GM12878 (cell line): ENCODE data around the gene ZSWIM7. TPM values are rescaled to one million over a fixed set of nuclear protein-coding genes. Genes with fewer than 3 reads are reported as not detected.

Experiments
- ATAC-seq: fragments of 200-7000 bp; cut with Tn5 transposase; 3 replicates; pipeline ENCODE4 v1.9.1; 2020; ENCODE audit warnings: mild to moderate bottlenecking, moderate library complexity
- BruUV-seq: library from RNA; stranded (reverse); fragments of 400-500 nt; replicated peaks from 2 replicates; lab custom pipeline; 2021; lab: Mats Ljungman, UMichigan
- CTCF ChIA-PET: fragments of 300-600 bp; sonication (Branson Sonifier 250); formaldehyde crosslinking; extraction: SDS; loops from one replicate; lab custom pipeline; 2021; ENCODE audit warnings: inconsistent platforms; lab: Yijun Ruan, JAX
- POLR2A ChIA-PET: fragments of 350-600 bp; formaldehyde crosslinking; extraction: SDS; loops from one replicate; lab custom pipeline; 2021; ENCODE audit warnings: inconsistent platforms; lab: Charles Lee
- RAD21 ChIA-PET: fragments of 300-600 bp; sonication (Branson Sonifier 250); formaldehyde crosslinking; loops from one replicate; lab custom pipeline; 2023; ENCODE audit warnings: antibody characterized with exemption; ENCODE audit not compliant: unreplicated experiment; lab: Charles Lee
- SMC1A ChIA-PET: fragments of 300-600 bp; sonication (Branson Sonifier 250); formaldehyde crosslinking; loops from one replicate; lab custom pipeline; 2023; ENCODE audit not compliant: unreplicated experiment, uncharacterized antibody; lab: Charles Lee
- DNase-seq: peaks from one replicate; pipeline ENCODE4 v3.0.0-alpha.2; 2011; ENCODE audit warnings: low read depth, low spot score
- FAIRE-seq: peaks from 3 replicates; lab custom pipeline; 2011; peaks lifted over from hg19 to GRCh38; lab: Jason Lieb, UNC
- H2AFZ ChIP-seq: 2 replicates; pipeline ENCODE4 v1.6.0; 2011; ENCODE audit warnings: low read depth, low read length, control low read depth; ENCODE audit not compliant: control insufficient read depth
- H3K27ac ChIP-seq: 2 replicates; pipeline ENCODE4 v1.5.1; 2011; ENCODE audit warnings: control low read depth; ENCODE audit not compliant: control insufficient read depth, insufficient read depth
- H3K27me3 ChIP-seq, 2 experiments: replicated peaks in 1 of 2; 2 replicates each; pipeline versions ENCODE4 v1.6.0 to v1.6.1; 2011; ENCODE audit warnings: low read length in 1 of 2; ENCODE audit not compliant: control insufficient read depth in 2 of 2, insufficient read depth in 2 of 2
- H3K36me3 ChIP-seq, 2 experiments: 2 replicates each; pipeline ENCODE4 v1.5.1; 2011; ENCODE audit warnings: low read length in 1 of 2; ENCODE audit not compliant: control insufficient read depth in 2 of 2, insufficient read depth in 2 of 2
- H3K4me1 ChIP-seq: 2 replicates; pipeline ENCODE4 v1.6.1; 2011; ENCODE audit warnings: mild to moderate bottlenecking, low read length, moderate library complexity, mixed read lengths; ENCODE audit not compliant: control insufficient read depth, insufficient read depth
- H3K4me2 ChIP-seq: 2 replicates; pipeline ENCODE4 v1.6.0; 2011; ENCODE audit warnings: control low read depth; ENCODE audit not compliant: control insufficient read depth, insufficient read depth
- H3K4me3 ChIP-seq: fragments of 200-600 bp; sonication (generic); 2 replicates; pipeline ENCODE4 v1.5.1; 2016
- H3K79me2 ChIP-seq: 2 replicates; pipeline ENCODE4 v1.6.0; 2011; ENCODE audit warnings: low read length; ENCODE audit not compliant: control insufficient read depth, insufficient read depth
- H3K9ac ChIP-seq: 2 replicates; pipeline ENCODE4 v1.8.0; 2011; ENCODE audit warnings: low read length, control low read depth, mixed read lengths; ENCODE audit not compliant: control insufficient read depth, insufficient read depth
- H3K9me3 ChIP-seq: replicated peaks from 3 replicates; pipeline ENCODE4 v1.5.1; 2011; ENCODE audit warnings: mild to moderate bottlenecking, low read length; ENCODE audit not compliant: control insufficient read depth, insufficient read depth
- H4K20me1 ChIP-seq: 2 replicates; pipeline ENCODE4 v1.6.0; 2011; ENCODE audit not compliant: control insufficient read depth, insufficient read depth
- ESRRA ChIP-seq: IDR thresholded peaks from 2 replicates; pipeline ENCODE4 v1.6.1; 2012; ENCODE audit warnings: mild to moderate bottlenecking, low read length, improper control_type of control experiment
- IKZF1 ChIP-seq: fragments of 450-650 bp; conservative IDR thresholded peaks from 2 replicates; pipeline ENCODE4 v1.6.1; 2017; ENCODE audit warnings: antibody characterized with exemption, mild to moderate bottlenecking
- KDM1A ChIP-seq: fragments of 200-600 bp; sonication (generic); IDR thresholded peaks from 2 replicates; pipeline ENCODE4 v1.6.1; 2016; ENCODE audit warnings: borderline replicate concordance
- NBN ChIP-seq: fragments of 450-650 bp; IDR thresholded peaks from 2 replicates; pipeline ENCODE4 v1.6.1; 2016
- NFIC ChIP-seq: IDR thresholded peaks from 2 replicates; pipeline ENCODE4 v1.6.1; 2012; ENCODE audit warnings: low read depth, mild to moderate bottlenecking, inconsistent platforms, low read length, moderate library complexity
- RAD21 ChIP-seq: IDR thresholded peaks from 2 replicates; pipeline ENCODE4 v1.6.1; 2011; ENCODE audit warnings: mild to moderate bottlenecking, low read depth, low read length, moderate library complexity; ENCODE audit not compliant: insufficient read depth
- RCOR1 ChIP-seq: conservative IDR thresholded peaks from 2 replicates; pipeline ENCODE4 v1.6.1; 2012; ENCODE audit warnings: low read depth, low read length, improper control_type of control experiment
- RELA ChIP-seq: fragments of 450-650 bp; IDR thresholded peaks from 2 replicates; pipeline ENCODE4 v1.8.0; 2014; ENCODE audit warnings: borderline replicate concordance; ENCODE audit not compliant: partially characterized antibody
- SP1 ChIP-seq: IDR thresholded peaks from one replicate; pipeline ENCODE4 v1.6.1; 2011; ENCODE audit warnings: low read depth, low read length
- SREBF2 ChIP-seq: IDR thresholded peaks from 2 replicates; pipeline ENCODE4 v1.6.1; 2012; ENCODE audit warnings: mild to moderate bottlenecking, low read length
- STAT3 ChIP-seq: IDR thresholded peaks from 2 replicates; pipeline ENCODE4 v1.6.1; 2011; ENCODE audit warnings: low read depth, low read length, improper control_type of control experiment
- TCF7 ChIP-seq: IDR thresholded peaks from 2 replicates; pipeline ENCODE4 v1.6.1; 2014; ENCODE audit warnings: antibody characterized with exemption, borderline replicate concordance
- ZBED1 ChIP-seq: IDR thresholded peaks from 2 replicates; pipeline ENCODE4 v1.6.1; 2016; ENCODE audit warnings: borderline replicate concordance
- ZNF207 ChIP-seq: fragments of 450-650 bp; IDR thresholded peaks from 2 replicates; pipeline ENCODE4 v1.6.1; 2014; ENCODE audit warnings: antibody characterized with exemption, mild to moderate bottlenecking, borderline replicate concordance
- WGBS: methylation state at CpG from one replicate; pipeline ENCODE4 v1.1.6; 2016; ENCODE audit warnings: low lambda C conversion rate; ENCODE audit not compliant: insufficient replicate concordance, insufficient coverage; ENCODE audit errors: missing lambda C conversion rate; 5-methylcytosine and 5-hydroxymethylcytosine counted together
- in situ Hi-C: fragments of 300-500 bp; cut with MboI; formaldehyde crosslinking; loops from 9 replicates; pipeline ENCODE4 v1.14.3; 2018; ENCODE audit warnings: mixed read lengths
- intact Hi-C: fragments of 100-400 bp; cut with micrococcal nuclease; formaldehyde crosslinking; loops from one replicate; pipeline ENCODE4 v1.14.2; 2022; ENCODE audit not compliant: unreplicated experiment
- polyA plus RNA-seq, 11 experiments: library from polyadenylated mRNA; depleted of rRNA in 4 of 11; unstranded in 6 of 11; stranded (reverse) in 5 of 11; fragments of >200 nt; fragmentation: Nextera tagmentation in 4 of 11; fragmentation: Illumina TruSeq in 1 of 11; extraction: Ambion mirVana in 4 of 11; extraction: Trizol in 1 of 11; gene quantifications; 1 replicate in 1 of 11; 2 replicates in 10 of 11; pipeline versions ENCODE4 v1.2.1 to v1.2.3, GENCODE V29; 2011 to 2016; ENCODE audit warnings: inconsistent platforms in 2 of 11, missing spikeins in 2 of 11, low read depth in 1 of 11
- total RNA-seq, 4 experiments: library from RNA; depleted of rRNA in 3 of 4; stranded (reverse); fragments of >200 nt in 3 of 4; fragmentation: Illumina TruSeq in 1 of 4; extraction: Trizol in 1 of 4; gene quantifications; 2 replicates each; pipeline versions ENCODE4 v1.2.1 to v1.2.3, GENCODE V29; 2013 to 2021
- TF ChIP-seq, protein P1 (sequence below): fragments of 450-650 bp; IDR thresholded peaks from 2 replicates; pipeline ENCODE4 v1.6.1; 2017; ENCODE audit warnings: antibody characterized with exemption, mild to moderate bottlenecking, moderate library complexity
- TF ChIP-seq, protein P2 (sequence below): fragments of 450-650 bp; IDR thresholded peaks from 2 replicates; pipeline ENCODE4 v1.6.1; 2014; ENCODE audit warnings: mild to moderate bottlenecking

The ZSWIM7 gene
- total and polyA plus RNA-seq, 10 of the 15 experiments (the other 5 are each of a cell fraction or from before 2014, with no cell fraction given), result 7.0 to 26.6 (median 9.9) TPM

DNA sequence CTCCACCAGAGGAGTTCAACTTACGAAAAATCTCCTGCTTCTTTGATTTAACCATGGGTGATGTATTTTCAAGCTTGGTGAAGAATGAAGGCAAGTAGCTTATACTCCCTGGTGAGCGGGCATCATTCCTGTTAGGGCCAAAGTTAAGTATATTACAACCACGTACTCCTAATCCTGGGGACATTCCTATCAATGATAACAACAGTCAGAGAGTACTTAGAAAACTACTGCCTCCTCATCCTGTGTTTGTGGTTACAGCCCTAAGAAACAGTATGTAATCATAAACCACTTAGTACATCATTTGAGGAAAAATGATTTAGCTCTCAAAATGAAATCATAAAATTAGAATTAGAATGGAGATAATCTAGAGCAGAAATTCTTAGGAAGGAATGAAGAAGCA lies 47.5 kb upstream of the ZSWIM7 start (continued):
- TF ChIP-seq, protein P1, sequence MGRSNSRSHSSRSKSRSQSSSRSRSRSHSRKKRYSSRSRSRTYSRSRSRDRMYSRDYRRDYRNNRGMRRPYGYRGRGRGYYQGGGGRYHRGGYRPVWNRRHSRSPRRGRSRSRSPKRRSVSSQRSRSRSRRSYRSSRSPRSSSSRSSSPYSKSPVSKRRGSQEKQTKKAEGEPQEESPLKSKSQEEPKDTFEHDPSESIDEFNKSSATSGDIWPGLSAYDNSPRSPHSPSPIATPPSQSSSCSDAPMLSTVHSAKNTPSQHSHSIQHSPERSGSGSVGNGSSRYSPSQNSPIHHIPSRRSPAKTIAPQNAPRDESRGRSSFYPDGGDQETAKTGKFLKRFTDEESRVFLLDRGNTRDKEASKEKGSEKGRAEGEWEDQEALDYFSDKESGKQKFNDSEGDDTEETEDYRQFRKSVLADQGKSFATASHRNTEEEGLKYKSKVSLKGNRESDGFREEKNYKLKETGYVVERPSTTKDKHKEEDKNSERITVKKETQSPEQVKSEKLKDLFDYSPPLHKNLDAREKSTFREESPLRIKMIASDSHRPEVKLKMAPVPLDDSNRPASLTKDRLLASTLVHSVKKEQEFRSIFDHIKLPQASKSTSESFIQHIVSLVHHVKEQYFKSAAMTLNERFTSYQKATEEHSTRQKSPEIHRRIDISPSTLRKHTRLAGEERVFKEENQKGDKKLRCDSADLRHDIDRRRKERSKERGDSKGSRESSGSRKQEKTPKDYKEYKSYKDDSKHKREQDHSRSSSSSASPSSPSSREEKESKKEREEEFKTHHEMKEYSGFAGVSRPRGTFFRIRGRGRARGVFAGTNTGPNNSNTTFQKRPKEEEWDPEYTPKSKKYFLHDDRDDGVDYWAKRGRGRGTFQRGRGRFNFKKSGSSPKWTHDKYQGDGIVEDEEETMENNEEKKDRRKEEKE, result no peak

DNA sequence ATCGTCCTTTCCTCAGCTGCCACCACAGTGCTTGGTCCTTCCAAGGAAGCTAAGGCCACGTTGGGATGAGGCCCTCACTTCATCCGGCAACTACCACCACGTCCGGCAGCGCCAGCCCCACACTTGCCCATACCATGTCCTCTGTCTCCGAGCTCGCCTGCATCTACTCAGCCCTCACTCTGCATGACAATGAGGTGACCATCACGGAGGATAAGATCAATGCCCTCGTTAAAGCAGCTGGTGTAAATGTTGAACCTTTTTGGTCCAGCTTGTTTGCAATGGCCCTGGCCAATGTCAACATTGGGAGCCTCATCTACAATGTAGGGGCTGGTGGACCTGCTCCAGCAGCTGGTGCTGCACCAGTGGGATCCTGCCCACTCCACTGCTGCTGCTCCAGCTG lies 45.0 kb upstream of the ZSWIM7 start:
- no peaks in the 10 kb centered on the region for H3K9me3 ChIP-seq
- in situ Hi-C loops (no loop called here), intact Hi-C loops (no loop called here)
- no peak for TF ChIP-seq NFIC
- no peak for TF ChIP-seq ZNF207
- no peak for TF ChIP-seq TCF7
- no peak for TF ChIP-seq IKZF1
- no peak for TF ChIP-seq STAT3
- no peak for TF ChIP-seq RCOR1
- no peak for TF ChIP-seq ZBED1
- TF ChIP-seq NBN, result no peak
- no peak for TF ChIP-seq SREBF2
- no peak for TF ChIP-seq RELA
- TF ChIP-seq RAD21, result no peak
- TF ChIP-seq SP1, result no peak
- TF ChIP-seq, protein P2, sequence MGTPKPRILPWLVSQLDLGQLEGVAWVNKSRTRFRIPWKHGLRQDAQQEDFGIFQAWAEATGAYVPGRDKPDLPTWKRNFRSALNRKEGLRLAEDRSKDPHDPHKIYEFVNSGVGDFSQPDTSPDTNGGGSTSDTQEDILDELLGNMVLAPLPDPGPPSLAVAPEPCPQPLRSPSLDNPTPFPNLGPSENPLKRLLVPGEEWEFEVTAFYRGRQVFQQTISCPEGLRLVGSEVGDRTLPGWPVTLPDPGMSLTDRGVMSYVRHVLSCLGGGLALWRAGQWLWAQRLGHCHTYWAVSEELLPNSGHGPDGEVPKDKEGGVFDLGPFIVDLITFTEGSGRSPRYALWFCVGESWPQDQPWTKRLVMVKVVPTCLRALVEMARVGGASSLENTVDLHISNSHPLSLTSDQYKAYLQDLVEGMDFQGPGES, result no peak
- TF ChIP-seq KDM1A, result no peak
- TF ChIP-seq ESRRA, result no peak
- no peaks in the 10 kb centered on the region for H3K79me2 ChIP-seq
- DNase-seq (no peak), FAIRE-seq (no peak), ATAC-seq (no peak)
- POLR2A ChIA-PET, result no interaction called here
- no peaks in the 10 kb centered on the region for H3K4me1 ChIP-seq
- SMC1A ChIA-PET, result no interaction called here
- 94% methylated on average over 10 of the region's 10 CpGs for WGBS
- H2AFZ ChIP-seq, result no peak overlapping the region
- CTCF ChIA-PET, result no interaction called here
- H4K20me1 ChIP-seq, result no peaks in the 10 kb centered on the region
- no peak overlapping the region for H3K4me2 ChIP-seq
- H3K27me3 ChIP-seq, result no peaks in the 10 kb centered on the region
- H3K36me3 ChIP-seq, result peaks cover 10 to 44% of the 10 kb centered on the region in 2 experiments
- no TSS peak for BruUV-seq
- no peak overlapping the region for H3K9ac ChIP-seq
- no peak overlapping the region for H3K4me3 ChIP-seq
- RAD21 ChIA-PET, result no interaction called here
- H3K27ac ChIP-seq, result no peak overlapping the region
